Smooth muscle cell (in vitro differentiated cells): Measurements from ENCODE around the gene ZFPM1. TPM values are rescaled to one million over a fixed set of nuclear protein-coding genes. Genes with fewer than 3 reads are reported as not detected.

Source experiments
- DNase-seq: peaks from one replicate; lab custom pipeline; 2025; ENCODE audit not compliant: unreplicated experiment; lab: John Stamatoyannopoulos, UW
- H2AFZ ChIP-seq: fragments of 200-600 bp; sonication (generic); 2 replicates; pipeline ENCODE4 v1.6.0; 2016; ENCODE audit warnings: antibody characterized with exemption, low read depth, mild to moderate bottlenecking
- H3F3A ChIP-seq: fragments of 200-600 bp; sonication (generic); 2 replicates; pipeline ENCODE4 v1.6.0; 2017; ENCODE audit warnings: antibody characterized with exemption, low read depth
- H3K27ac ChIP-seq: fragments of 200-600 bp; sonication (generic); 2 replicates; pipeline ENCODE4 v1.5.1; 2016; ENCODE audit warnings: low read depth, mild to moderate bottlenecking
- H3K27me3 ChIP-seq: fragments of 200-600 bp; sonication (generic); 2 replicates; pipeline ENCODE4 v1.6.1; 2016; ENCODE audit warnings: low read depth, mild to moderate bottlenecking
- H3K36me3 ChIP-seq: fragments of 200-600 bp; sonication (generic); 2 replicates; pipeline ENCODE4 v1.5.1; 2016; ENCODE audit warnings: low read depth
- H3K4me1 ChIP-seq: fragments of 200-600 bp; sonication (generic); 2 replicates; pipeline ENCODE4 v1.5.1; 2016; ENCODE audit warnings: low read depth
- H3K4me2 ChIP-seq: fragments of 200-600 bp; sonication (generic); 2 replicates; pipeline ENCODE4 v1.6.0; 2016; ENCODE audit warnings: mild to moderate bottlenecking
- H3K4me3 ChIP-seq: fragments of 200-600 bp; sonication (generic); 2 replicates; pipeline ENCODE4 v1.5.1; 2016; ENCODE audit warnings: mild to moderate bottlenecking
- H3K79me2 ChIP-seq: fragments of 200-600 bp; sonication (generic); 2 replicates; pipeline ENCODE4 v1.6.0; 2016; ENCODE audit warnings: low read depth, mild to moderate bottlenecking
- H3K9ac ChIP-seq: fragments of 200-600 bp; sonication (generic); 2 replicates; pipeline ENCODE4 v1.6.0; 2016; ENCODE audit warnings: low read depth
- H3K9me3 ChIP-seq: fragments of 200-600 bp; sonication (generic); replicated peaks from 2 replicates; pipeline ENCODE4 v1.5.1; 2016; ENCODE audit warnings: low read depth
- H4K20me1 ChIP-seq: fragments of 200-600 bp; sonication (generic); 2 replicates; pipeline ENCODE4 v1.6.0; 2016; ENCODE audit warnings: low read depth
- WGBS: methylation state at CpG from one replicate; pipeline ENCODE4 v1.1.7; 2016; ENCODE audit warnings: low lambda C conversion rate; 5-methylcytosine and 5-hydroxymethylcytosine counted together
- polyA plus RNA-seq: library from polyadenylated mRNA; unstranded; fragments of >200 nt; fragmentation: Nextera tagmentation; extraction: Ambion mirVana; gene quantifications from 2 replicates; pipeline ENCODE4 v1.2.1, GENCODE V29; 2016
- total RNA-seq: library from RNA; depleted of rRNA; stranded (reverse); fragments of >200 nt; gene quantifications from 2 replicates; pipeline ENCODE4 v1.2.3, GENCODE V29; 2014
- TF ChIP-seq, protein P1 (sequence below): fragments of 200-600 bp; sonication (generic); IDR thresholded peaks from 2 replicates; pipeline ENCODE4 v1.5.1; 2017; ENCODE audit warnings: borderline replicate concordance, mild to moderate bottlenecking, antibody characterized with exemption; ENCODE audit not compliant: insufficient read depth, poor library complexity, severe bottlenecking

The ZFPM1 gene
- total and polyA plus RNA-seq, 2 experiments from 2014 or later = 0.99 to 4.9 TPM

DNA sequence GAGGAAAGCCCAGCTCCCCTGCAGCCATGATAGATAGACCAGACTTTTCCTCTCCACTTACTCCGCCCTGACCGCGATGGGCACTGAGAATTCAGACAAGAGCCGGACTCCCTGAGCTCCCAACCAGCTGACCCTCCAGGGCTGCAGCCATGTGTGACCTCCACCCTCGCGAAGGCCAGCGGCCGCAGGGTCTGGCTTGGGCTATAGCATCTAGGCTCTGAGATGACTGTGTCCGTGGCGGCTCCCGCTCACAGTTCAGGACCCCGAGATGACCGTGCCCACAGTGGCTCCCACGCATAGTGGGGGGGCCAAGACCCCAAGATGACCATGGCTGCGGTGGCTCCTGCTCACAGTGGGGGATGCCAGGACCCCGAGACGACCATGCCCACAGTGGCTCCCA is 18.0 kb downstream of the ZFPM1 start:
- H2AFZ ChIP-seq = no peak overlapping the region
- no peaks in the 10 kb centered on the region for H3K4me1 ChIP-seq
- no peak overlapping the region for H3K9ac ChIP-seq
- no peaks in the 10 kb centered on the region for H3K36me3 ChIP-seq
- no peak overlapping the region for H3K4me2 ChIP-seq
- peaks cover 3% of the 10 kb centered on the region for H3K79me2 ChIP-seq
- H3F3A ChIP-seq = no peaks in the 10 kb centered on the region
- H3K9me3 ChIP-seq = no peaks in the 10 kb centered on the region
- TF ChIP-seq, protein P1, sequence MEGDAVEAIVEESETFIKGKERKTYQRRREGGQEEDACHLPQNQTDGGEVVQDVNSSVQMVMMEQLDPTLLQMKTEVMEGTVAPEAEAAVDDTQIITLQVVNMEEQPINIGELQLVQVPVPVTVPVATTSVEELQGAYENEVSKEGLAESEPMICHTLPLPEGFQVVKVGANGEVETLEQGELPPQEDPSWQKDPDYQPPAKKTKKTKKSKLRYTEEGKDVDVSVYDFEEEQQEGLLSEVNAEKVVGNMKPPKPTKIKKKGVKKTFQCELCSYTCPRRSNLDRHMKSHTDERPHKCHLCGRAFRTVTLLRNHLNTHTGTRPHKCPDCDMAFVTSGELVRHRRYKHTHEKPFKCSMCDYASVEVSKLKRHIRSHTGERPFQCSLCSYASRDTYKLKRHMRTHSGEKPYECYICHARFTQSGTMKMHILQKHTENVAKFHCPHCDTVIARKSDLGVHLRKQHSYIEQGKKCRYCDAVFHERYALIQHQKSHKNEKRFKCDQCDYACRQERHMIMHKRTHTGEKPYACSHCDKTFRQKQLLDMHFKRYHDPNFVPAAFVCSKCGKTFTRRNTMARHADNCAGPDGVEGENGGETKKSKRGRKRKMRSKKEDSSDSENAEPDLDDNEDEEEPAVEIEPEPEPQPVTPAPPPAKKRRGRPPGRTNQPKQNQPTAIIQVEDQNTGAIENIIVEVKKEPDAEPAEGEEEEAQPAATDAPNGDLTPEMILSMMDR = no peak
- H3K27me3 ChIP-seq = no peaks in the 10 kb centered on the region
- peaks cover 94% of the 10 kb centered on the region for H4K20me1 ChIP-seq
- no peak overlapping the region for H3K27ac ChIP-seq
- 96% methylated on average over 17 of the region's 17 CpGs for WGBS
- no peak for DNase-seq
- H3K4me3 ChIP-seq = no peak overlapping the region

DNA sequence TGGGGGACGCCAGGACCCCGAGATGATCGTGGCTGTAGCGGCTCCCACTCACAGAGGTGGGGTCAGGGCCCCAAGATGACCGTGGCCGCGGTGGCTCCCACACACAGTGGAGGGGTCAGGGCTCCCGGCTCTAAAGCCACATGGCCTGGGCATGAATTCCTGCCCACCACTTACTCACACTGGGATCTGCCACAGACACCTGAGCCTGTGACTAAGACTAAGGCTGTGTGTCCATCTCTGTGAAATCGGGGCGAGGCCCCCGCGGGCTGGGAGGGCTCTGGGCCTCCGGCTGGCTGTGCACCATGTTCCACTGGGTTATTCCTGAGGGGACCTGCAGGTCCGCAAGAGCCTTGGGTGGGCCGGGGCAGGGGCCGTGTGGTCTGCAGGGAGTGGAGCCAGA is 18.5 kb downstream of the ZFPM1 start:
- DNase-seq = no peak
- Histone ChIP-seq H3K36me3 (no peaks in the 10 kb centered on the region), H3K27ac (no peak overlapping the region), H3K4me3 (no peak overlapping the region), H3K4me2 (no peak overlapping the region), H3K79me2 (no peaks in the 10 kb centered on the region), H3K4me1 (no peaks in the 10 kb centered on the region), H3K9ac (no peak overlapping the region), H3K27me3 (no peaks in the 10 kb centered on the region), H3K9me3 (no peaks in the 10 kb centered on the region), H2AFZ (no peak overlapping the region), H3F3A (no peaks in the 10 kb centered on the region), H4K20me1 (peaks cover 94% of the 10 kb centered on the region)
- 96% methylated on average over 16 of the region's 16 CpGs for WGBS
- TF ChIP-seq, protein P1 = no peak

DNA sequence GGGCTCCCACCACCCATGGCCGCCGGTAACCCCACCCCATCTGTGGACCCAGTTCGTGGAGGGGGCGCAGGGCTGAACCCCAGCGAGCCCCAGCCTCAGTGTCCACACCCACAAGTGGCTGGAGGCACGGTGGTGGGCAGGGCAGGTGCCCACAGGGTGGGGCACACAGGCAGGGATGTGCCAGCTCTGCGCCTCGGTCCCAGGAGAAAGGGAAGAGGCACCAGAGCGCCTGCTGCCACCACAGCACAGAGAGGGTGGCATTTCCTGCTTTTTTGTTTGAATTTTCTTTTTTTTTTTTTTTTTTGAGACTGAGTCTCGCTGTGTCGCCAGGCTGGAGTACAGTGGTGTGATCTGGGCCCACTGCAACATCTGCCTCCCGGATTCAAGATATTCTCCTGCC is 19.0 kb downstream of the ZFPM1 start:
- TF ChIP-seq, protein P1 = no peak
- 89% methylated on average over 12 of the region's 12 CpGs for WGBS
- H3F3A ChIP-seq = no peaks in the 10 kb centered on the region
- no peak overlapping the region for H3K4me2 ChIP-seq
- no peak overlapping the region for H3K9ac ChIP-seq
- H3K36me3 ChIP-seq = no peaks in the 10 kb centered on the region
- no peak for DNase-seq
- peaks cover 94% of the 10 kb centered on the region for H4K20me1 ChIP-seq
- no peaks in the 10 kb centered on the region for H3K79me2 ChIP-seq
- H3K27me3 ChIP-seq = no peaks in the 10 kb centered on the region
- H3K27ac ChIP-seq = no peak overlapping the region
- no peak overlapping the region for H2AFZ ChIP-seq
- H3K9me3 ChIP-seq = no peaks in the 10 kb centered on the region
- no peaks in the 10 kb centered on the region for H3K4me1 ChIP-seq
- no peak overlapping the region for H3K4me3 ChIP-seq

DNA sequence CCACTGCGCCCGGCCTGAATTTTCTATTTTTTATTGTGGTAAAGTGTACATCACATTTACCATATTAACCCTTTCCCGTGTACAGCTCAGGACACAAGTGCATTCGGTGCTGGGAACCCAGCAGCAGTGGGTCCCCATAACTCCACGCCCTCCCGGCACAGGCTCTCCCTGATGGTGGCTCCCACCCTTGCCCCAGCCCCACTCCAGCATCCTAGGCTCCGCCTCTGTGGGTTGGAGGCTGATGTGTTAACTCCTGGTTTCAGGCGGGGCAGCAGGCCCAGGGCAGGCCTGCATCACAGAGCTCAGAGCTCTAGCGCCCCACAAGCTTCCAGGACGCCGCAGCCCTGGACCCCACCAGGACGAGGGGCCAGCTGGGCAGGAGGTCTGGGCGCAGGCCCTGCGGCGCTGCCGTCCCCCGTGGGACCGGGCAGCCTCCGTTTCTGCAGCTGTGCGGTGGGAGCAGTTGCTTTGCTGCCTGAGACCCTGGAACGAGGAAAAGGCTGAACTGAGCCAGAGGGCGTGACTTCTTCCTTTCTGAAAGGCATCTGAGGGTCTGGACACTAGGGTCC is 19.6 kb downstream of the ZFPM1 start:
- no peaks in the 10 kb centered on the region for H3F3A ChIP-seq
- no peak overlapping the region for H3K27ac ChIP-seq
- no peaks in the 10 kb centered on the region for H3K36me3 ChIP-seq
- no peaks in the 10 kb centered on the region for H3K27me3 ChIP-seq
- H4K20me1 ChIP-seq = peaks cover 94% of the 10 kb centered on the region
- no peaks in the 10 kb centered on the region for H3K79me2 ChIP-seq
- H3K9ac ChIP-seq = no peak overlapping the region
- H3K9me3 ChIP-seq = no peaks in the 10 kb centered on the region
- no peak for DNase-seq
- H3K4me2 ChIP-seq = no peak overlapping the region
- 90% methylated on average over 22 of the region's 22 CpGs for WGBS
- no peaks in the 10 kb centered on the region for H3K4me1 ChIP-seq
- no peak overlapping the region for H2AFZ ChIP-seq
- TF ChIP-seq, protein P1 = no peak
- H3K4me3 ChIP-seq = no peak overlapping the region
